Smooth muscle cell of the brain vasculature (primary cell): ENCODE data around the gene FAM13A.
"Not testable (repeated sequence)": the region's sequence is repeated elsewhere in the genome, so short reads cannot be mapped to it uniquely, and the experiment has no call there.

Experiments
- DNase-seq: peaks from one replicate; pipeline ENCODE4 v3.0.0-alpha.2; 2012; ENCODE audit warnings: low read depth, low spot score

The FAM13A gene

DNA sequence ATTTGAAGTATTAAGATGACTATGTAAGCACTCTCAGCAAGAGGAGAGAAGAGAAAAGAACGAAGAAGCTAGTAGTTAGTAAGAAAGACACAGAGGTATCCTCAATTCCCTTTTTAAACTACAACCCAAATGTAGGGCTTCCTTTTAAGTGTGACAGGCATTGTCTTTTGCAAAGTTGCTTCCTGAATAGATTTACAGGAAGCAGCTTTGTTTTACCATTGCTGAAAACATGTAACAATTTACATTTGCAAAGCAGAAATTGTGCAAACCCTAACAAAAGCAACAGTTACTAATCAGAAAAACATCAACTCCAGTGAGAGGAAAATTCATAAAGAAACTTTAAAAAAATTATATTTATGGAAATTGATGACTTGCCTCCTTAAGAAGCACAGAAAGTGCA, 96.4 kb downstream of the FAM13A start:
- DNase-seq: no peak

DNA sequence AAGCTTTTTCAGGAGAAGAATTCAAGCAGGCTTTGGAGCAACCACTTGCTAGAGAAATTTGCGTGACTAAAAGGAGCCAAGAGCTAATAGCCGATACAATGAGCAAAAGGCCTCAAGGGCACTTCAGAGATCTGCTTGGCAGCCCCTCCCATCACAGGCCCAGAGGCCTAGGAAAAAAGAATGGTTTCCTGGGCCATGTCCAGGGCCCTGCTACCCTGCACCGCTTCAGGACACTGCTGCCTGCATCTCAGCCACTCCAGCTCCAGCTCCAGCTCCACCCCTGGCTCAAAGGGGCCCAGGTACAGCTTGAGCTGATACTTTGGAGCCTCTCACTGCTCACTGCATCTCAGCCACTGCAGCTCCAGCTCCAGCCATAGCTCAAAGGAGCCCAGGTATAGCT, 98.9 kb downstream of the FAM13A start:
- DNase-seq: no peak

DNA sequence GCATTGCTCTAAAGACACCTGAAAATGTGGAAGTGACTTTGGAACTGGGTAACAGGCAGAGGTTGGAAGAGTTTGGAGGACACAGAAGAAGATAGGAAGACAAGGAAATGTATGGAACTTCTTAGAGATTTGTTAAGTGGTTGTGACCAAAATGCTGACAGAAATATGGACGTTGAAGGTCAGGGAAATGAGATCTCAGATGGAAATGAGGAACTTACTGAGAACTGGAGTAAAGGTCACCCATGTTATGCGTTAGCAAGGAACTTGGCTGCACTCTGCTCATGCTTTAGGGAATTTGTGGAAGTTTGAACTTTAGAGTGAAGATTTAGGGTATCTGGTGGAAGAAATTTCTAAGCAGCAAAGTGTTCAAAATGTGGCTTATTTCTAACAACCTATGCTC, 99.4 kb downstream of the FAM13A start:
- DNase-seq: no peak

DNA sequence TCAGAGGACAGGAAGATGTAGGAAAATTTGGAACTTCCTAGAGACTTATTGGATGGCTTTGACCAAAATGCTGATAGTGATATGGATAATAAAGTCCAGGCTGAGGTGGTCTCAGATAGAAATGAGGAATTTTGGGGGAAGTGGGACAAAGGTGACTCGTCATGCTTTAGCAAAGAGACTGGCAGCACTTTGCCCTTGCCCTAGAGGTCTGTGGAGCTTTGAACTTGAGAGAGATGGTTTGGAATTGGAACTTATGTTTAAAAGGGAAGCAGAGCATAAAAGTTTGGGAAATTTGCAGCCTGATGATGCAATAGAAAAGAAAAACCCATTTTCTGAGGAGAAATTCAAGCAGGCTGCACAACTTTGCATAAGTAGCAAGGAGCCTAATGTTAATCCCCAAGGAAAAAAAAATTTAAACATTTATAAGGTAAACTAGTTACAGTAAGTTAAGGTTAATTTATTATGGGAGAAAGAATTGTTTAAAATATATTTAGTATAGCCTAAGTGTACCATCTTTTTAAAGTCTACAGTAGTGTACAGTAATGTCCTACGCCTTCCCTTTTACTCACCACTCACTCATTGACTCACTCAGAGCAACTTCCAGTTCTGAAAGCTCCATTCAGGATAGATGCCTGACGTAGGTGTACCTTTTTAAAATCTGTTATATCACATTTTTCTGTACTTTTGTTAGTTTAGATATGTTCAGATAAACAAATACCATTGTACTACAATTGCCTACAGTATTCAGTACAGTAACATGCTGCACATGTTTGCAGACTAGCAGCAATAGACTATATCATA, 101.2 kb downstream of the FAM13A start:
- DNase-seq: no peak

DNA sequence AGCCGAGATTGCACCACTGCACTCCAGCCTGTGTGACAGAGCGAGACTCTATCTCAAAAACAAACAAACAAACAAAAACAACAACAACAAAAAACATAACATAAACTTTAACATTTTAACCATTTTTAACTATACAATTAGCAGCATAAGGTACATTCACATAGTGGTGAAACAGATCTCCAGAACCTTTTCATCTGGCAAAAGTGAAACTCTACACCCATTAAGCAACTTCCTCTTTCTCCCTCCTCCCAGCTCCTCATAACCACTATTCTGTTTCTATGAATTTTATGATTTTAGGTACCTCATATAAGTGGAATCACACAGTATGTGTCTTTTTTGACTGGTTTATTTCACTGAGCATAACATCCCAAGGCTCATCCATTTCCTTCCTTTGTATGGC, 103.6 kb downstream of the FAM13A start:
- no peak for DNase-seq

DNA sequence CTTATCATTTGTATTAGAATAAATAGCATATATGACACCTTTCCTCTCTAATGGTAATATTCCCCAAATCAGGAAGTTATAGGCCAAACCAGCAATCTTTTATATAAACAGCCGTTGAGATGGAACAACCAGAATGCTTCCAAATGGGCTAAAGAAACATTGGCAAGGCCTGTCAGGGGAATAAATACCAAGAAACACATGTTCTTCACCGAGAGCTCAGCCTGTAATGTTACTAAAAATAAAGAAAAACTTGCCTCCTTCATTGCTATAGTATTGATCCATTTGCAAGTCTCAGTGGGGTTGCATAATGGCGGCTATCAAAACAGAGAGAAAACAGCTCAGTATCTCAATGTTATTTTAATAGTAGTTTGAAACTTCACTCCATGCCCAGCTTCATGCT, 104.9 kb downstream of the FAM13A start:
- DNase-seq: peak; percentile 17

DNA sequence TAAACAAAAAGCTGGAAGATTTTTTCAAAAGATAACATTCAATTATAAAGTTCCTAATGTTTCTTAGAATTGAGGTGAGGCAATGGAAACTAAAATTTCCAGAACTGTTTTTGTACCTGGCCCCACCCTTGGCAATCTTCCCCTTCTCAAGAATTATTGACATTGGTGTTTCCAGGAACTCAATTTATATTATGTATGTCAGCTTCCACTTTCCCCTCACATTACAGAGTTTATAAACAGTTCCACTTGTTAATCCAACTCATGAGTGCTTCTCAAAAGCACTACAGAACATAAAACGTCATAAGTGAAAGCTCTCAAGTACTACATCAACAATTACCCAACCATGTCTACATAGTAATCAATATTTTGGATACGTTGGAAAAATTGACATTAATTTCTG, 107.4 kb downstream of the FAM13A start:
- no peak for DNase-seq

DNA sequence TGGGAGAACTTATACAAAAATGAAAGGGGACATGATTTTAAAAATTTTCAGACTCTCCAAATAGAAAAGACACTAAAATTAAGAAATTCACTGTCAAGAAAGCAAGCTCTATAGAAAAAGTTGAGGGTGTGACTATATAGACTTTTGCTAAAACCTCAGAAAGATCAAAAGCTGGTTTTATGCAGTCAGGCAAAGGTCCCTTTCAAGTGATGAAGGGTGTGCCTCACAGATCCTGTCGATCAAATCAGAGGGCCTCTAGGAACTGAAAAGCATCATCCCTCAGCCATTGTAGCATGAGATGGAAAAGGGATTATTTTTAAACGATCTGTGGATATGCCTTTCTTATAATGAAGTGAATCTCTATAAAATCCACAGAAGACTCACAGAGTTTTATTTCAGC, 116.5 kb downstream of the FAM13A start:
- DNase-seq: no peak

DNA sequence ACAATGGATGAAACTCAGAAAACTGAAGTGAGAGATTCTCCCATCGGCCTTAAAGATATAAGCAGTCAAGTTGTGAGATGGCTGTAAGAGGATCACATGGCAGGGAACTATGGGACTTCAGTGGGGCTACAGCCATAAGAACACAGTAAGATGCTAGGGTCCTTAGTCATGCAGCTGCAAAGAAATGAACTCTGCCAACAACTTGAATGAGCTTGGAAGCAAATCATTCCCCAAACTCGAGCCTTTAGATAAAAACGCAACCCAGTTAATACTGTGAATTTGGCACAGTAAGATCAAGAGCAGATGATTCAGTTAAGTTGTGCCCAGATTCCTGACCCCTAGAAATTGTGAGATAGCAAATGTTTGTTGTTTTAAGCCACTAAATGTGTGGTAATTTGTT, 117.3 kb downstream of the FAM13A start:
- DNase-seq: no peak

DNA sequence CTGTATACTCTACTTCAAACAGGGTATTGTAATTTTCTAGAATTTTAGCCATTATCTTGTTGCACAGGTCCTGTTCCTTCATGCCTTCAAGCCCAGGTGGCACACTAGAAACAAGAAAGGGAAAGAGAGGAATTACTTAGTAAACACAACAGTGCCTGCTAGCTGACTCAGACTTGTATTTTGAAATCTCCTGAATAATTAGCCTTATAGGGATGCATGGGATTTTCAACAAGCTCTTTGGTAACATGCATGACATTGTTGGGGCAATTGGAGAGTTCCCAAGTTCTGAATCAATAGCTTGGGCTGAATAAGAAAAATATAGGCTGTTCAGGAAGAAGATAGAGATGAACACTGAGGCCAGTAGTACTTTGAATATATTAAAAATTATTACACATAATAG, 118.8 kb downstream of the FAM13A start:
- peak; percentile 9 for DNase-seq

DNA sequence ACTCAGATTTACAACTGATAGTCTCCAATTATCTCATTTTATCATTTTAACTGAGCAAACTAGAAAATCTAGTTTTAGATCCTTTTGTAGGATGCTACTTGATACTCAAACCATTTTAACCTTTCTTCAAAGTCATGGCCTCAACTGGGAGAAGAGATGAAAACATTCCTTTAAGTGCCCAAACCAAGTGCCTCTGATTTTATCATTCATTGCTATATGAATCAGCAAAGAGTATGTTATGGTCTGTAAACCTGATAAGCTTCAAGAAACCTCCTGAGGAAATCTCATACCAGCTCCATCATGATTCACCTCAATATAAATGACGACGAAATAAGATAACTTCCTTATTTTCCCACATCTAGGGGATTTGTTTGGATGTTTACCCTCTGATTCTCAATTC, 119.9 kb downstream of the FAM13A start:
- DNase-seq: no peak

DNA sequence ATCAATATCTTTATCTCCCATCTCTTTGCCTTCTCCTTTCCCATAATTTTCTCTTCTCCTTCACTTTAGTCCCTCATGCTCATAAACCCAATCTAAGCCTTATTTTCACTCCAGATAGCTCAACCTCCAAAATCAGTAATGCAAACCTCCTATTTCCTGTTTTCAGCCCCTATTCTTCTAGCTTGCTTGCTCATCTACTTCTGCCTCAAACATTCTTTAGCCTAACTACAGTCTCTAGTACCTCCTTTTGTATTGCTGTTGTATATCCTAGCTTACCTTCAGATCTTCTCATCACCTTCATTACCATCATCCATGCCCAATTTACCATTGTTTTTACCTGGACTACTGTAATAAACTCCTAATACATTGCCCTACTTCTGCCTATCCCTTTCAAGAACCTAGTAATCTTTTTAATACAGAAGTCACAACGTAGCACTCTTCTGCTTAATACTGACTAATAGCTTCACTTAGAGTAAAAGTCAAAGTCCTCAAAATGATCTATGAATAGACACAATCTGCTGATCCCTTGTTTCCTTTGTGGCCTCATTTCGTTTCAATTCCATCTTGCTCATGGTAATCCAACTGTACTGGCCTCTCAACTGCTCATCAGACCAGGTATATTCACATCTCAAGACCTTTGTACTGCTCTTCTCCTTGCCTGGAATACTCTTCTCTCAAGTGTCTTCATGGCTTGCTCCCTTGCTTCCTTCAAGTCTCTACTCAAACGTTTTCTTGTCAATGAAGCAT, 123.4 kb downstream of the FAM13A start:
- no peak for DNase-seq

DNA sequence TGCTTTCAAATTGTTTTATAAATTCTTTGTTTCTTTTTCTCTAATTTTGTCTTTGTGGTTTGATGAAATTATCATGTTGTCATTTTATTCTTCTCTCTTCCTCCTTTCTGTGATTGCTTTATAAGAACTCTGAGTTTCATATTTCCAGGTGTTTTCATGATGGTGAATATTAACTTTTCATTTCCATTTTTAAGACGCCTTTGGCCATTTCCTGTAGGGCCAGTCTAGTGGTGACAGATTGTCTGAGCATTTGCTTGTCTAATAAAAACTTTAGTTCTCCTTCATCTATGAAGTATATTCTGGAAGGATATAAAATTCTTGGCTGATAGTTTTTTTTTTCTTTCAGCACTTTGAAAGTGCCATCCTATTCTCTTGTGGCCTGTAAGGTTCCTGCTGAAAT, 128.1 kb downstream of the FAM13A start:
- DNase-seq: no peak

DNA sequence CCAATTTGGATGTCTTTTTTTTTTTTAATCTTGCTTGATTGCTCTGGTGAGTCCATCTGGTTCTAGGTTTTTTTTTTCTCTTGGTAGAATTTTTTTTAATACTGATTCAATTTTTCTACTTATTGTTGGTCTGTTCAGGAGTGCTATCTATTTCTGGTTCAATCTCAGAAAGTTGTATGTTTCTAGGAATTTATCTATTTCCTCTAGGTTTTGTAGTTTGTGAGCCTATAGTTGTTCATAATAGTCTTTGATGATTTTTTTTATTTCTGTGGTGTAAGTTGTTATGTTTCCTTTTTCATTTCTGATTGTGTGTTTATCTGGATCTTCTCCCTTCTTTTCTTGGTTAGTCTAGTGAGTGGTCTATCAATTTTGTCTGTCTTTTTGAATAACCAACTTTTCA, 129.6 kb downstream of the FAM13A start:
- no peak for DNase-seq

DNA sequence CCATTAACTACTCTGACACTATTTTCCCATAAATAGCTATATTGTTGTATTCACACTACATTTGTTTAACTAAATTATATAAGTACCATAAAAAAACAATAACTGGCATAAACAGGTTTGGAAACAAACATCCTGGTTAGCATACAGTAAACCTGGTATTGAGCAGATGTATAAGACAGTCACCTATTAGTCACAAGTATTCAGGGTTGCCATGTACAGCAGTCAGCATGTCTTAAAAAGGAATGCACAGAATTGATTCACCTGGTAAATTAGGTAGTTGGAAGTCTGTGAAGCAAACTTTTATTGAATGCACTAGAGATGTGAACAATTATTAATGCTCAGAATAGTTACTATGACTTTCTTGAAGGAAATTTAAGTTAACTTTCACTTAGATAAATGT, 137.9 kb downstream of the FAM13A start:
- DNase-seq: no peak

DNA sequence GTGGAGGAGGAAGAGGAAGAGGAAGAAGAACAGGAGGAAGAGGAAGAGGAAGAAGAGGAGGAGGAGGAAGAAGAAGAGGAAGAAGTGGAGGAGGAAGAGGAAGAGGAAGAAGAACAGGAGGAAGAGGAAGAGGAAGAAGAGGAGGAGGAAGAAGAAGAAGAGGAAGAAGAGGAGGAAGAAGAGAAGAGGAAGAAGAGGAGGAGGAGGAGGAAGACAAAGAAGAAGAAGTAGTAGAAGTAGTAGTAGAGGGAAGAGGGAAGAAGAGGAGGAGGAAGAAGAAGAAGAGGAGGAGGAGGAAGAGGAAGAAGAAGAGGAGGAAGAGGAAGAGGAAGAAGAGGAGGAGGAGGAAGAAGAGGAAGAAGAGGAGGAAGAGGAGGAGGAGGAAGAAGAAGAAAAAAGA, 143.8 kb downstream of the FAM13A start:
- not testable (repeated sequence) for DNase-seq

DNA sequence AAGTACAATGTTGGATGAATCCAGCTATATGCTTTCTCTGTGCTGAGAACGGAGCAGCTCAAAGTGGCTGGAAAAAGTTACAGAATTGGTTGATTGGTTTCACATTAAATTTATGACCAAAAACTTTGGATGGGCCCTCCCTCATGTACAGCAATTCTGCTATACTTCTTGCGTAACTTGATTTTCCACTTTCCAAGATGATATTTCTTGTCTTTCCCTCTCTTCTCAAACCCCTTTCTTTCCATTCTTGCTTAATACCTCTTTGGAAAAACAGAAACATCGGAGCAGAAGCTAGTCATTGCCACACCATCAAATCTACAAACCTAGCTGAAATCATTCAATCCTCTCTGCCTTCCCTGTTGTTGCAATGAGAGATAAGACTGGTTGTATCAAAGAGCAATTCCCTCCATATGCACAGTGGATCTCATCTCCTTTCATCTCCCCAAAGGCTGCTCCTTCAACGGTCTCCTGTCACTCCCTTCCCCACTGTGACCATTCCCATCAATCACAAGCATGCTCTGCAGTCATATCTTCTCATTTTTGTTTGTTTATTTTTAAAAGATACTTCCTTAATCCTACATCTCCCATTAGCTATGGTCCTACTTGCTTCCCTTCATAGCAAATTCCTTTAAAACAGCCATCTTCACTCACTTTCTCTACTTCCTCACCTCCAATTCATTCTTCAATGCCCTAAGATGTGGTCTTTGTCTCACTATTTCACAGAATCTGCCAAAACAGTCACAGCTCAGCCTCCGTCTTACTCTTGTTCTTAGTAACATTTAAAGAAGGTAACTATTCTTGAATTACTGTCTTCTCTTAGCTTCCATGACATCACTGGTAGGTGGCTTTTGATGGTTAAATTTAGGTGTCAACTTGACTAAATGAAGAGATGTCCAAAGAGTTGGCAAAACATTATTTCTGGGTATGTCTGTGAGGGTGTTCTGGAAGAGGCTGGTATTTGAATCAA, 145.5 kb downstream of the FAM13A start:
- DNase-seq: no peak

DNA sequence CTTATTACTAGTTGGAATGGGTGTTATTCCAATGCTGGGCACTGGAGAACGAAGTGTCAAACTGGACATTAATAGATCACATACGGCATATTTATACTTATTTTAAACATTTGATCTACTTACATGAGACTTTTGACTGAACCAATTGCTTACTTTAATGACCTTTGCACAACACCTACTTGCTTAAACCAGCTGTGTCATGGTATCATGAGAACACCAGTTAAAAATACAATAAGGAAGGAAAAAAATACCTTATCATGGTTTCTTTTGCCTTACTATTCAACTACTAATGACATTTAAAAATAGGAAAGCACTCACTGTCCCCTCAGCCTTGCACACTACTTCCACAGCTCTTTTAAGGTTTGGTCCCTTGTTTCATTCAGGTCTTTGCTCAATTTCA, 146.9 kb downstream of the FAM13A start:
- no peak for DNase-seq

DNA sequence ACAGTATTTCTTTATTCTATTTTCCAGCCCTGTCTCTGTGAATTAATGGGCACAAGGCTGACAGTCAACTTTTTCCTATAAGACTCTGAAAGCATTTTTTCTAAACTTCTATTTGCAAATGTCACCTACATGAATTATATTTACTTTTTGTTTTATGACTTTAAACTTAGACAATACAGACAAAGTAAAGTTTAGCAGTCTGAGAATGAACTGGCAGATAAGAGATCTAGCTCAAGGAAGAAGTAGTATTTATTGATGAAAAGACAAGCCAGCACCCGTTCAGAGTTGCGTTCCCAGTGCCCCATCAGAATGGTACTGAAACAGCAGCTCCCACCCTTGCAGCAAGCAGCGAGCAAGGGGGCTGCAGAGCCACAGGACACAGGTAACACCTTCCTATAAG, 148.5 kb downstream of the FAM13A start:
- DNase-seq: no peak

DNA sequence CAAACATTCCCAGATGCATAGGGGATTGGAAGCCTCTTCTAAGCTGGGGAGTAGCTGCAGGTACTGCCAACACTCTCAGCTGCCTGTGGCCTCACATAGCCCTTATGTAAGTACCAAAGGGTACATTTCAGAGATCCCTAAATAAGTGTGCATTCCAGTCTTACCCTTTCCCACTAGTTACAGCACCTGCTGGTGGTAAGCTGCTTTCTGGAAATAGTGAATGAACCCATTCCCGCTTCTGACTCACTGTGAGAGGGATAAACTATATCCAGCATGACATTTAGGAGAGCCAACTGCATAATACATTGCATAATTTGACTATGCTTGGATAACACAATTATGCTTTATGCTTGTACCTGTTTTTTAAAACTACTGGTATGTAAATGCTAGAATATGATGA, 149.0 kb downstream of the FAM13A start:
- no peak for DNase-seq

DNA sequence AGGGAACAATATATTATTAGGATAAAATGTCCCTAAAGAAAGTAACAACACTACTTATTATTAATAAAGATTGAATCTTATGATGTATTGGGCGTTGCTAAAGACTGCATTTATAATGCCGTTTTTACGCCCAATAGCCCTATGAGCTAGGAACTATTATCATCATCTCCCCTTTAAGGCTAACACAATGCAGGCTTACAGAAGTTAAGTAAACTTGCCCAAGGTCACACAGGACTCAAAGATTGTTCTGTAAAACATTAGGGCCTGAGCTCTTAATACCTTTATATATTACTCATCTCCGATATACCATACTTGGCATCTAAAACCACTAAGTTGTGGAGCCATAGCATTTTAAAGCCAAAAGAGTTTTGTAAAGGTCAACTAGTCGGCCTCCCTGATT, 149.5 kb downstream of the FAM13A start:
- no peak for DNase-seq

DNA sequence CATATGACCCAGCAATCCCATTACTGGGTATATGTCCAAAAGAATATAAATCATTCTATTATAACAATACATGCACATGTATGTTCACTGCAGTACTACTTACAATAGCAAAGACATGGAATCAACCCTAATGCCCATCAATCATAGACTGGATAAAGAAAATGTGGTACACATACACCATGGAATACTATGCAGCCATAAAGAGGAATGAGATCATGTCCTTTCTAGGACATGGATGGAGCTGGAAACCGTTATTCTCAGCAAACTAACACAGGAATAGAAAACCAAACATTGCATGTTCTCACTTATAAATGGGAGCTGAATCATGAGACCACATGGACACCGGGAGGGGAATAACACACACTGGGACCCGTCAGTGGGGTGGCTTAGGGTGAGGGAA, 152.7 kb downstream of the FAM13A start:
- not testable (repeated sequence) for DNase-seq
